Measurements from ENCODE around the gene APOL5. TPM values are rescaled to one million over a fixed set of nuclear protein-coding genes. Genes with fewer than 3 reads are reported as not detected.

Gene APOL5
- total and polyA plus RNA-seq, 10 of the 15 experiments (the other 5 are each of a cell fraction or from before 2014, with no cell fraction given): not detected

GRCh38 chr22:35752006-35752862, 34.6 kb downstream of the APOL5 start:
- intact Hi-C loops (cut with micrococcal nuclease; ENCODE audit: unreplicated experiment): no loop called here
- ATAC-seq (peak; percentile 28; the same call in 2 of the 3 replicates), DNase-seq (ENCODE audit: low read depth, low spot score) (peak; percentile 5), FAIRE-seq (no peak)
- H4K20me1 ChIP-seq (ENCODE audit: control insufficient read depth, insufficient read depth): no peaks in the 10 kb centered on the region
- H3K79me2 ChIP-seq (ENCODE audit: control insufficient read depth, insufficient read depth, low read length): no peaks in the 10 kb centered on the region
- no peak overlapping the region for H3K9ac ChIP-seq (ENCODE audit: control insufficient read depth, insufficient read depth, low read length)
- in situ Hi-C loops (cut with MboI): no loop called here
- H3K9me3 ChIP-seq (replicated peaks; ENCODE audit: control insufficient read depth, insufficient read depth, low read length): no peaks in the 10 kb centered on the region
- BruUV-seq (replicated peaks): no TSS peak
- POLR2A ChIA-PET: no interaction called here
- no peaks in the 10 kb centered on the region for H3K36me3 ChIP-seq (ENCODE audit: control insufficient read depth in 2 of 2, insufficient read depth in 2 of 2, low read length in 1 of 2)
- H3K4me2 ChIP-seq (ENCODE audit: control insufficient read depth, insufficient read depth): no peak overlapping the region
- H2AFZ ChIP-seq (ENCODE audit: control insufficient read depth, low read depth, low read length): no peak overlapping the region
- H3K27ac ChIP-seq (ENCODE audit: control insufficient read depth, insufficient read depth): no peak overlapping the region
- H3K4me1 ChIP-seq (ENCODE audit: control insufficient read depth, insufficient read depth, low read length): peaks cover 11% of the 10 kb centered on the region
- H3K4me3 ChIP-seq: no peak overlapping the region
- TF ChIP-seq MEF2B (IDR thresholded peaks at IDR 0.05; ENCODE audit: partially characterized antibody, poor library complexity, severe bottlenecking) (no peak), PKNOX1 (IDR thresholded peaks at IDR 0.05) (peak; percentile 76), RUNX3 (IDR thresholded peaks at IDR 0.05; ENCODE audit: low read length) (peak; percentile 40; the same call in 1 of the 2 replicates), CBX3 (IDR thresholded peaks at IDR 0.05; ENCODE audit: borderline replicate concordance, low read depth) (no peak), SPI1 (IDR thresholded peaks at IDR 0.05; ENCODE audit: borderline replicate concordance, insufficient read depth, low read depth, low read length) (peak; percentile 56), NFXL1 (IDR thresholded peaks at IDR 0.05; ENCODE audit: borderline replicate concordance) (no peak), MXI1 (IDR thresholded peaks at IDR 0.05; ENCODE audit: low read depth, low read length) (no peak)
- TF ChIP-seq, protein P1, sequence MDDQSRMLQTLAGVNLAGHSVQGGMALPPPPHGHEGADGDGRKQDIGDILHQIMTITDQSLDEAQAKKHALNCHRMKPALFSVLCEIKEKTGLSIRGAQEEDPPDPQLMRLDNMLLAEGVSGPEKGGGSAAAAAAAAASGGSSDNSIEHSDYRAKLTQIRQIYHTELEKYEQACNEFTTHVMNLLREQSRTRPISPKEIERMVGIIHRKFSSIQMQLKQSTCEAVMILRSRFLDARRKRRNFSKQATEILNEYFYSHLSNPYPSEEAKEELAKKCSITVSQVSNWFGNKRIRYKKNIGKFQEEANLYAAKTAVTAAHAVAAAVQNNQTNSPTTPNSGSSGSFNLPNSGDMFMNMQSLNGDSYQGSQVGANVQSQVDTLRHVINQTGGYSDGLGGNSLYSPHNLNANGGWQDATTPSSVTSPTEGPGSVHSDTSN (IDR thresholded peaks at IDR 0.05; ENCODE audit: insufficient replicate concordance, low read depth, low read length): peak; percentile 40
- SMC1A ChIA-PET (ENCODE audit: uncharacterized antibody, unreplicated experiment): interaction anchor here (1.5 kb wide), 1 partner anchor 126 kb away, joined by 3 read pairs; no protein-coding TSS in a partner anchor
- CTCF ChIA-PET: interaction anchor here (3.1 kb wide), 1 partner anchor 12 kb away, joined by 11 read pairs; no protein-coding TSS in a partner anchor
- WGBS (ENCODE audit: insufficient coverage, insufficient replicate concordance, low lambda C conversion rate, missing lambda C conversion rate): 24% methylated on average over 5 of the region's 5 CpGs
- RAD21 ChIA-PET (ENCODE audit: unreplicated experiment): interaction anchor here (1.2 kb wide), 1 partner anchor 11 kb away, joined by 3 read pairs; no protein-coding TSS in a partner anchor
- H3K27me3 ChIP-seq (replicated peaks in 1 of 2; ENCODE audit: control insufficient read depth in 2 of 2, insufficient read depth in 2 of 2, low read length in 1 of 2): no peaks in the 10 kb centered on the region; a peak in 1 of 4 replicates

Data from GM12878 (cell line).